ENCODE results near the gene ULK2. TPM values are rescaled to one million over a fixed set of nuclear protein-coding genes. Genes with fewer than 3 reads are reported as not detected.

The ULK2 gene
- total RNA-seq, 1 experiment from 2014 or later = 5.1 TPM

DNA sequence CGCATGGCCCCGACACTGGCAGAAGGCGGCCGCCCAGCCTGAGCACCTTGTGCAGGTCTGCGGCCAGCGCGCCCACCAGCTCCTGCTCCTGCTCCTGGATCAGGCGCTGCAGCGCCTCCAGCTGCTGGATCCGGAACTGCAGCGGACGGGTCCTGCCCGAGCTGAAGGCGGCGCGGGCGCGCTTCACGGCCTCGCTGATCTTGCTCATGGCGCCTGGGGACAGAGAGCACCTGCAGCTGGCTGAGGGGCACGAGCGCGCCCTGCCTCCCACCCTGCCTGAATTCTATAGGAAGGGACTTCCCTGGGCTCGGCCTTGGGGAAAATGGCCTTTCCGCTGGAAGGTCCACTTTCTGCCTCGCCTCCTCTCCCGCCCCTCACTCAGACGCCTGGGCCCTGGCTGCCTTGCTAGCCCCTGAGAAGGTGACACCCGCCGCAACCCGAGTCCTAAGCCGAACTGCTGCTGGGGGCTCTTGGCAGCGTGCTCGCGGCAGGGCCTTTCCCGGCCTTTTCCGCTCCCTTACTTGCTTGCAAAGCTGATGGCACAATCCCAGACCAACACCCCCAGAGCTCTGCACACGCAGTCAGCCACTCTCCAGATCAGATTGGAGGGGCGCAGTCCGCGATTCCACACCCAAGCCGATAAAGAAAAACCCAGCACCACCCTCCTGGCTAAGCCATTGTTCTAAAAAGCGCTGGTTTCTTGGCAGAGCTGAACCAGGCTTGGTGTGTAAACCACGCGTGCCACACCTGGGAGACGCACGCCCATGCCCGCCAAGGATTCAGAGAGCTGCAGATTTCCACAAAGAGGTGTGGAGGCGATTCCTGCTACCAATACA lies 122.6 kb downstream of the ULK2 start (continued):
- TF ChIP-seq ZNF396 (CRISPR knock-in tag; IDR thresholded peaks at IDR 0.05; ENCODE audit: borderline replicate concordance) = no peak
- TF ChIP-seq NFYB (CRISPR knock-in tag; conservative IDR thresholded peaks at IDR 0.05; ENCODE audit: low read depth) = no peak
- TF ChIP-seq, protein P1, sequence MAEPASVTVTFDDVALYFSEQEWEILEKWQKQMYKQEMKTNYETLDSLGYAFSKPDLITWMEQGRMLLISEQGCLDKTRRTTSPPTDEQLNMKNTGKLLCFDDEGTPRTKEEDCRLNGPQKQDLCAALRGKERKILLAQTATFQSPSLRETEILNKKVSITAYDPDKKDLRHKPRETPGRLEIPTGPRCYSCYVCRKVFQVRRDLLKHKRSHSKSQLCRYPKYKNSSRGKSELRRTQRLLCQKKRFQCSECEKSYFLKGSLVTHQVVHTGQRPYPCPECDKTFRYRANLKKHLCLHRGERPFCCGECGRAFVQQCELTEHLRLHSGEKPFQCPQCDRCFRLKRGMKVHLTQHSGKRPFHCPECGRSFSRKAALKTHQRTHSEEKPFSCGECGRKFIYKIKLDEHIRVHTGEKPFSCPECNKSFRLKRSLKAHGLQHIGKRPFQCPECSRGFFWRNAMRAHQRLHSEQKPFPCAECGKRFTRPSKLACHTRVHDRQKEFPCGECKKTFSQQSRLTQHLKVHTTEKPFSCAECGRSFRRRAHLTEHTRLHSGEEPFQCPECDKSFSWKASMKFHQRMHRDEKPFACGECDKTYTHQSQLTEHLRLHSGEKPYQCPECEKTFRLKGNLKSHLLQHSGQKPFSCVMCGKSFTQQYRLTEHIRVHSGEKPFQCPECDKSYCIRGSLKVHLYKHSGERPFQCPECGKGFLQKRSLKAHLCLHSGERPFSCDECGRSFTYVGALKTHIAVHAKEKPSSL (CRISPR knock-in tag; conservative IDR thresholded peaks at IDR 0.05) = no peak
- TF ChIP-seq ZNF423 (CRISPR knock-in tag; IDR thresholded peaks at IDR 0.05) = no peak
- TF ChIP-seq, protein P2, sequence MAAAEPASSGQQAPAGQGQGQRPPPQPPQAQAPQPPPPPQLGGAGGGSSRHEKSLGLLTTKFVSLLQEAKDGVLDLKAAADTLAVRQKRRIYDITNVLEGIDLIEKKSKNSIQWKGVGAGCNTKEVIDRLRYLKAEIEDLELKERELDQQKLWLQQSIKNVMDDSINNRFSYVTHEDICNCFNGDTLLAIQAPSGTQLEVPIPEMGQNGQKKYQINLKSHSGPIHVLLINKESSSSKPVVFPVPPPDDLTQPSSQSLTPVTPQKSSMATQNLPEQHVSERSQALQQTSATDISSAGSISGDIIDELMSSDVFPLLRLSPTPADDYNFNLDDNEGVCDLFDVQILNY (CRISPR knock-in tag; IDR thresholded peaks at IDR 0.05) = peak; percentile 49; the same call in 1 of the 2 replicates
- TF ChIP-seq, protein P3, sequence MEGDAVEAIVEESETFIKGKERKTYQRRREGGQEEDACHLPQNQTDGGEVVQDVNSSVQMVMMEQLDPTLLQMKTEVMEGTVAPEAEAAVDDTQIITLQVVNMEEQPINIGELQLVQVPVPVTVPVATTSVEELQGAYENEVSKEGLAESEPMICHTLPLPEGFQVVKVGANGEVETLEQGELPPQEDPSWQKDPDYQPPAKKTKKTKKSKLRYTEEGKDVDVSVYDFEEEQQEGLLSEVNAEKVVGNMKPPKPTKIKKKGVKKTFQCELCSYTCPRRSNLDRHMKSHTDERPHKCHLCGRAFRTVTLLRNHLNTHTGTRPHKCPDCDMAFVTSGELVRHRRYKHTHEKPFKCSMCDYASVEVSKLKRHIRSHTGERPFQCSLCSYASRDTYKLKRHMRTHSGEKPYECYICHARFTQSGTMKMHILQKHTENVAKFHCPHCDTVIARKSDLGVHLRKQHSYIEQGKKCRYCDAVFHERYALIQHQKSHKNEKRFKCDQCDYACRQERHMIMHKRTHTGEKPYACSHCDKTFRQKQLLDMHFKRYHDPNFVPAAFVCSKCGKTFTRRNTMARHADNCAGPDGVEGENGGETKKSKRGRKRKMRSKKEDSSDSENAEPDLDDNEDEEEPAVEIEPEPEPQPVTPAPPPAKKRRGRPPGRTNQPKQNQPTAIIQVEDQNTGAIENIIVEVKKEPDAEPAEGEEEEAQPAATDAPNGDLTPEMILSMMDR (IDR thresholded peaks at IDR 0.05) = peak; percentile 97
- no peak for TF ChIP-seq ATF6 (CRISPR knock-in tag; IDR thresholded peaks at IDR 0.05)
- no peak for TF ChIP-seq NFATC4 (CRISPR knock-in tag; IDR thresholded peaks at IDR 0.05)
- peak; percentile 71; the same call in 1 of the 2 replicates for TF ChIP-seq NFE2L1 (CRISPR knock-in tag; IDR thresholded peaks at IDR 0.05)
- TF ChIP-seq, protein P4, sequence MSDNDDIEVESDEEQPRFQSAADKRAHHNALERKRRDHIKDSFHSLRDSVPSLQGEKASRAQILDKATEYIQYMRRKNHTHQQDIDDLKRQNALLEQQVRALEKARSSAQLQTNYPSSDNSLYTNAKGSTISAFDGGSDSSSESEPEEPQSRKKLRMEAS (CRISPR knock-in tag; IDR thresholded peaks at IDR 0.05) = peak; percentile 98
- TF ChIP-seq RELA (CRISPR knock-in tag; IDR thresholded peaks at IDR 0.05; ENCODE audit: borderline replicate concordance) = peak; percentile 61; the same call in 1 of the 2 replicates
- no peak for TF ChIP-seq PREB (CRISPR knock-in tag; IDR thresholded peaks at IDR 0.05; ENCODE audit: borderline replicate concordance)
- TF ChIP-seq, protein P5, sequence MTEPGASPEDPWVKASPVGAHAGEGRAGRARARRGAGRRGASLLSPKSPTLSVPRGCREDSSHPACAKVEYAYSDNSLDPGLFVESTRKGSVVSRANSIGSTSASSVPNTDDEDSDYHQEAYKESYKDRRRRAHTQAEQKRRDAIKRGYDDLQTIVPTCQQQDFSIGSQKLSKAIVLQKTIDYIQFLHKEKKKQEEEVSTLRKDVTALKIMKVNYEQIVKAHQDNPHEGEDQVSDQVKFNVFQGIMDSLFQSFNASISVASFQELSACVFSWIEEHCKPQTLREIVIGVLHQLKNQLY (CRISPR knock-in tag; IDR thresholded peaks at IDR 0.05) = no peak
- TF ChIP-seq MXD4 (CRISPR knock-in tag; IDR thresholded peaks at IDR 0.05; ENCODE audit: borderline replicate concordance) = no peak
- no peak for TF ChIP-seq ZMAT4 (CRISPR knock-in tag; IDR thresholded peaks at IDR 0.05)
- TF ChIP-seq ATF3 (CRISPR knock-in tag; conservative IDR thresholded peaks at IDR 0.05) = no peak
- TF ChIP-seq JUN (CRISPR knock-in tag; IDR thresholded peaks at IDR 0.05) = no peak
- TF ChIP-seq ZNF121 (CRISPR knock-in tag; IDR thresholded peaks at IDR 0.05) = no peak
- peak; percentile 84; the same call in 1 of the 2 replicates for TF ChIP-seq FOXK1 (CRISPR knock-in tag; IDR thresholded peaks at IDR 0.05)
- TF ChIP-seq ETV6 (CRISPR knock-in tag; IDR thresholded peaks at IDR 0.05) = peak; percentile 70; the same call in 1 of the 2 replicates
- TF ChIP-seq TP53 (CRISPR knock-in tag; IDR thresholded peaks at IDR 0.05) = 0 out of 2 replicates have a peak, but pooled peaks have one; percentile 53
- no peak for TF ChIP-seq TCF7 (CRISPR knock-in tag; IDR thresholded peaks at IDR 0.05; ENCODE audit: low read depth)
- TF ChIP-seq, protein P6, sequence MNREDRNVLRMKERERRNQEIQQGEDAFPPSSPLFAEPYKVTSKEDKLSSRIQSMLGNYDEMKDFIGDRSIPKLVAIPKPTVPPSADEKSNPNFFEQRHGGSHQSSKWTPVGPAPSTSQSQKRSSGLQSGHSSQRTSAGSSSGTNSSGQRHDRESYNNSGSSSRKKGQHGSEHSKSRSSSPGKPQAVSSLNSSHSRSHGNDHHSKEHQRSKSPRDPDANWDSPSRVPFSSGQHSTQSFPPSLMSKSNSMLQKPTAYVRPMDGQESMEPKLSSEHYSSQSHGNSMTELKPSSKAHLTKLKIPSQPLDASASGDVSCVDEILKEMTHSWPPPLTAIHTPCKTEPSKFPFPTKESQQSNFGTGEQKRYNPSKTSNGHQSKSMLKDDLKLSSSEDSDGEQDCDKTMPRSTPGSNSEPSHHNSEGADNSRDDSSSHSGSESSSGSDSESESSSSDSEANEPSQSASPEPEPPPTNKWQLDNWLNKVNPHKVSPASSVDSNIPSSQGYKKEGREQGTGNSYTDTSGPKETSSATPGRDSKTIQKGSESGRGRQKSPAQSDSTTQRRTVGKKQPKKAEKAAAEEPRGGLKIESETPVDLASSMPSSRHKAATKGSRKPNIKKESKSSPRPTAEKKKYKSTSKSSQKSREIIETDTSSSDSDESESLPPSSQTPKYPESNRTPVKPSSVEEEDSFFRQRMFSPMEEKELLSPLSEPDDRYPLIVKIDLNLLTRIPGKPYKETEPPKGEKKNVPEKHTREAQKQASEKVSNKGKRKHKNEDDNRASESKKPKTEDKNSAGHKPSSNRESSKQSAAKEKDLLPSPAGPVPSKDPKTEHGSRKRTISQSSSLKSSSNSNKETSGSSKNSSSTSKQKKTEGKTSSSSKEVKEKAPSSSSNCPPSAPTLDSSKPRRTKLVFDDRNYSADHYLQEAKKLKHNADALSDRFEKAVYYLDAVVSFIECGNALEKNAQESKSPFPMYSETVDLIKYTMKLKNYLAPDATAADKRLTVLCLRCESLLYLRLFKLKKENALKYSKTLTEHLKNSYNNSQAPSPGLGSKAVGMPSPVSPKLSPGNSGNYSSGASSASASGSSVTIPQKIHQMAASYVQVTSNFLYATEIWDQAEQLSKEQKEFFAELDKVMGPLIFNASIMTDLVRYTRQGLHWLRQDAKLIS (CRISPR knock-in tag; IDR thresholded peaks at IDR 0.05; ENCODE audit: borderline replicate concordance) = no peak
- TF ChIP-seq CBFB (CRISPR knock-in tag; IDR thresholded peaks at IDR 0.05; ENCODE audit: low read depth) = no peak
